ENCODE measurements around the gene TERB1.
"Not testable (repeated sequence)": the region's sequence is repeated elsewhere in the genome, so short reads cannot be mapped to it uniquely, and the experiment has no call there.

Gene TERB1

DNA sequence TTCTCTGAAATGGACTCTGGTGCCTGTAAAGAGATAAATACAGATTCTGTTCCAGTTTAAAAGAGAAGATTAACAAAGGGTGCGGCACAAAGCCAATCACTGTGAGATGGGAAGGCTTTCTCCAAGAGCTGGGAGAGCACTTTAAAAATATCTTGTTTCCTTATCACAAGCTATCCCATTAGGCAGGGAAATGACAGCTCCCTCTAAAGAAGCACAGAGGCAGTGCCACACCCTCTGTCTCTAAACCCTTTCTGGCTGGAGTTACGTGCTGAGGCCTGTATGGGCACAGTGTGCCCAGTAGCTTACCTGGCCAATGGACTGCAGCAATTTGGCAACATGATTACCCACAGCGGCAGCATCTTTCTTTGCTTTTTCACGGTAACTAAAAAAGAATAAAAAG lies 9.0 kb upstream of the TERB1 start:
- in situ Hi-C loops (cut with MboI; ENCODE audit: low pct_unique_long_range_greater_than_20kb, low sequenced_read_pairs, unreplicated experiment): loop anchor here (10.0 kb wide), 1 partner anchor 56 kb away; the partner anchor contains the start of gene DYNC1LI2
- DNase-seq (ENCODE audit: low spot score): no peak
- TF ChIP-seq, protein P1, sequence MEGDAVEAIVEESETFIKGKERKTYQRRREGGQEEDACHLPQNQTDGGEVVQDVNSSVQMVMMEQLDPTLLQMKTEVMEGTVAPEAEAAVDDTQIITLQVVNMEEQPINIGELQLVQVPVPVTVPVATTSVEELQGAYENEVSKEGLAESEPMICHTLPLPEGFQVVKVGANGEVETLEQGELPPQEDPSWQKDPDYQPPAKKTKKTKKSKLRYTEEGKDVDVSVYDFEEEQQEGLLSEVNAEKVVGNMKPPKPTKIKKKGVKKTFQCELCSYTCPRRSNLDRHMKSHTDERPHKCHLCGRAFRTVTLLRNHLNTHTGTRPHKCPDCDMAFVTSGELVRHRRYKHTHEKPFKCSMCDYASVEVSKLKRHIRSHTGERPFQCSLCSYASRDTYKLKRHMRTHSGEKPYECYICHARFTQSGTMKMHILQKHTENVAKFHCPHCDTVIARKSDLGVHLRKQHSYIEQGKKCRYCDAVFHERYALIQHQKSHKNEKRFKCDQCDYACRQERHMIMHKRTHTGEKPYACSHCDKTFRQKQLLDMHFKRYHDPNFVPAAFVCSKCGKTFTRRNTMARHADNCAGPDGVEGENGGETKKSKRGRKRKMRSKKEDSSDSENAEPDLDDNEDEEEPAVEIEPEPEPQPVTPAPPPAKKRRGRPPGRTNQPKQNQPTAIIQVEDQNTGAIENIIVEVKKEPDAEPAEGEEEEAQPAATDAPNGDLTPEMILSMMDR (IDR thresholded peaks at IDR 0.05; ENCODE audit: extremely low read depth, insufficient read depth, missing control alignments): no peak

DNA sequence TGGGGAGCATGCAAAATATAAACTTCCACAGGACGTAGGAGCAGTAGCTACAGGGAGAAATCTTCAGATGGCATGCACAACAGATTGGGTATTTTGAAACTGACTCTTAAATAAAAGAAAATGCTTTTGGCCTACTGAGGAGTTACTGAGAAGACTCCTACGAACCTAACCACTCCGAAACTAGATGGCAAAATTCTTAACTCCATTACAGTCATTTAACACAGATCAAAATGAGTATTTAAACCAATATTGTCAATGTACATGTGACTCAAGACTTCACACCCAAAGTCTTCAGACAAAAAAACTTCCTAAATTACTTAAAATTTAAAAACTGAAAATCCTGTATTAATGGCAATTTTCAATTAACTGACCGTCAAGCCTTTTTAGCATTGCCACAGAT lies 8.4 kb upstream of the TERB1 start:
- DNase-seq (ENCODE audit: low spot score): no peak
- in situ Hi-C loops (cut with MboI; ENCODE audit: low pct_unique_long_range_greater_than_20kb, low sequenced_read_pairs, unreplicated experiment): loop anchor here (10.0 kb wide), 1 partner anchor 55 kb away; the partner anchor contains the start of gene DYNC1LI2
- TF ChIP-seq, protein P1 (IDR thresholded peaks at IDR 0.05; ENCODE audit: extremely low read depth, insufficient read depth, missing control alignments): no peak

DNA sequence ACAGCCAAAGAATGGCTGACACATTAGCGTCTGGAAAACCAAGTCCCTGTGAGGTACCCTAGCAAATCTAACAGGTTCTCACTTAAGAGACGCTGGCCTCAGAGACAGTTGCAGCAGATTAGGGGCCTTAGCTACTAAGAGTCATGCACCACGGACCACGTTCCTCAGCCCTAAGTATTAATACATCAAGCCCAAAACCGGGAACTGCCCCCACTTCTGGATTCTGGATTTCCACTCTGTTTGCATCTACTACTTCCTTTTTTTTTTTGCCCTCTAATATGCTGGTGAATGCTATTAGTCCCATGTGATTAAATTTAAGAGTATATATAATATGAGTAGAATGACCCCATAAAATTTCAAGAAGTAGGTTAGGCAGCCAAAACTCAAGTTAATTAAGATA lies 775 bp upstream of the TERB1 start:
- in situ Hi-C loops (cut with MboI; ENCODE audit: low pct_unique_long_range_greater_than_20kb, low sequenced_read_pairs, unreplicated experiment): no loop called here
- no peak for DNase-seq (ENCODE audit: low spot score)
- TF ChIP-seq, protein P1 (IDR thresholded peaks at IDR 0.05; ENCODE audit: extremely low read depth, insufficient read depth, missing control alignments): no peak

DNA sequence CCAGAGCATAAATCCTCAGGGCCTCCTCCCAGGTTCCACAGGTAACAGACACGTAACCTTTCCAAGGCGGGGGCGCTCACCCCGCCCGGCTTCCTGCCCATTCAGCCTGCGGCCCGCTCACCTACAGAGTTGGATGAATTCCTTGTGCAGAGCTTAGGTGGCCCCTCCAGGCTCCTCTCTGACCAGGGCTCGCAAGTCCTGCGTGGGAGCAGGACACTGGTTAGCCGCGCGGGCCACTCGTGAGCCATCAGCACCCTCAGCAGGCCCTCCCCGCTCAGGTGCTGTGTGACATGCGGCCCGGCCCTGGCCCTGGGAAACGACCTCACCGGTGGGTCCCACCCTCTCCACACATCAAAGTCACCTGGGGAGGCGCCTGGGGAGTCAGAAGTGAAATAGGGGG lies 528 bp downstream of the TERB1 start:
- in situ Hi-C loops (cut with MboI; ENCODE audit: low pct_unique_long_range_greater_than_20kb, low sequenced_read_pairs, unreplicated experiment): no loop called here
- no peak for DNase-seq (ENCODE audit: low spot score)
- TF ChIP-seq, protein P1 (IDR thresholded peaks at IDR 0.05; ENCODE audit: extremely low read depth, insufficient read depth, missing control alignments): no peak

DNA sequence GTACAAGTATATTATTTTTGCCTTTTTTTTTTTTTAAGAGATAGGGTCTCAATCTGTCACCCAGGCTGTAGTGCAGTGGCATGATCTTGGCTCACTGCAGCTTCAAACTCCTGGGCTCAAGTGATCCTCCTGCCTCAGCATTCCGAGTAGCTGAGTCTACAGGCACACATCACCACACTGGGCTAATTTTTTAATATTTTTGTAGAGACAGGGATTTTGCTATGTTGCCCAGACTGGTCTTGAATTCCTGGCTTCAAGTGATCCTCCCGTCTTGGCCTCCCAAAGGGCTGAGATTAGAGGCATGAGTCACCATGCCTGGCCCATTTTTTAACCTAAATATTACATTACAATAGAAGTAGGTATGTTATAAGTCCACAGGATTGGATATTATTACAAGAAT lies 3.2 kb downstream of the TERB1 start:
- in situ Hi-C loops (cut with MboI; ENCODE audit: low pct_unique_long_range_greater_than_20kb, low sequenced_read_pairs, unreplicated experiment): no loop called here

DNA sequence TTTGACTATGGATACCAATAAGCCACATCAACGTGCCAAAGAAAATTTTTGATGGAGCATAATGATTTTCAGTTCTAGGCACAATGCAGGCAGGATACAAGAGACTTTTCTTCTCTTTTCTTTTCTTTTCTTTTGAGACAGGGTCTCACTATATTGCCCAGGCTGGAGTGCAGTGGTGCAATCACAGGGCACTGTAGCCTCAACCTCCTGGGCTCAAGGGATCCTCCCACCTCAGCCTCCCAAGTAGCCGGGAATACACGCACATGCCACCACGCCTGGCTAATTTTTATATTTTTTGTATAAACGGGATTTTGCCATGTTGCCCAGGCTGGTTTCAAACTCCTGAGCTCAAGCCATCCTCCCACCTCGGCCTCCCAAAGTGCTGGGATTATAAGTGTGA lies 7.4 kb downstream of the TERB1 start:
- DNase-seq (ENCODE audit: low spot score); in situ Hi-C loops (cut with MboI; ENCODE audit: low pct_unique_long_range_greater_than_20kb, low sequenced_read_pairs, unreplicated experiment): not testable (repeated sequence)

More for the DNA sequence above, 3.2 kb downstream of the TERB1 start:
- TF ChIP-seq, protein P1 (IDR thresholded peaks at IDR 0.05; ENCODE audit: extremely low read depth, insufficient read depth, missing control alignments): no peak
- DNase-seq (ENCODE audit: low spot score): no peak

DNA sequence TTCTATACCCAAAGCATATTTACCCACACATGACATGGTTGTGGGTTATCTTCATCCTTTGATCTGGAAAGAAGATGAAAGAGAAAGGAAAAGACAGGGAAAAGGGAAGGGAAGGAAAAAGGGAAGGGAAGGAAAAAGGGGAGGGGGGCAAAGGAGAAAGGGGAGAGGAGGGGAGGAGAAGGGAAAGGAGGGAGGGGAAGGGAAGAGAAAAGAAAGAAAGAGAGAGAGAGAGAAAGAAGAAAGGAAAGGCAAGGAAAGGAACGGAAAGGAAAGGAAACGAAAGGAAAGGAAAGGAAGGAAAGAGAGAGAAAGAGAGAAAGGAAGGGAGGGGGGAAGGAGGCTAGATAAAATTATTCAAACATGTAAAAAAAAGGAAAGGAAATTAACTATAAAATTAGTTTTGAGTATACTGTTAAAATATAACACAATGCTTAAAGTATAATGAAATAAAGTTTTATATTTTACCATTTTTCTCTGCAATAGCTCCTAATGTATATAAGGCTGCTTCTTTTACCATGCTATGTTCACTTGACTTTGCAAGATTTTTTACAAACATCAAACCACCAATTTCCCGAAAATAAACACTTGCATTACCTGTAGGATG lies 11.2 kb downstream of the TERB1 start:
- DNase-seq (ENCODE audit: low spot score): no peak
- in situ Hi-C loops (cut with MboI; ENCODE audit: low pct_unique_long_range_greater_than_20kb, low sequenced_read_pairs, unreplicated experiment): no loop called here
- TF ChIP-seq, protein P1 (IDR thresholded peaks at IDR 0.05; ENCODE audit: extremely low read depth, insufficient read depth, missing control alignments): no peak

All from GM13977 (cell line).